Stomach smooth muscle (tissue), 2 donors: Measurements from ENCODE around the gene RIMS1.

Source experiments
- H3K27ac ChIP-seq: one replicate; pipeline ENCODE4 v1.7.0; 2013; ENCODE audit warnings: mild to moderate bottlenecking, low read length, inconsistent platforms
- H3K27me3 ChIP-seq, 2 donors: one replicate each; pipeline ENCODE4 v1.7.0; 2013; ENCODE audit warnings: low read length in 2 of 2; ENCODE audit not compliant: insufficient read depth in 2 of 2, control insufficient read depth in 1 of 2
- H3K36me3 ChIP-seq, 2 donors: one replicate each; pipeline ENCODE4 v1.7.0; 2013; ENCODE audit warnings: low read length in 2 of 2; ENCODE audit not compliant: control insufficient read depth in 2 of 2, insufficient read depth in 2 of 2
- H3K4me1 ChIP-seq: one replicate; pipeline ENCODE4 v1.7.0; 2013; ENCODE audit warnings: low read length; ENCODE audit not compliant: control insufficient read depth, insufficient read depth
- H3K4me3 ChIP-seq, 2 donors: one replicate each; pipeline ENCODE4 v1.7.0; 2013; ENCODE audit warnings: low read length in 2 of 2
- H3K9ac ChIP-seq, 2 donors: one replicate each; pipeline ENCODE4 v1.7.0; 2013; ENCODE audit warnings: low read length in 2 of 2, mild to moderate bottlenecking in 1 of 2
- H3K9me3 ChIP-seq, 2 donors: one replicate each; pipeline ENCODE4 v1.7.0; 2013; ENCODE audit warnings: low read length in 2 of 2; ENCODE audit not compliant: control insufficient read depth in 2 of 2
- donor health status: healthy.
- donor health status: Pancreatic carcinoma.

Gene RIMS1

DNA sequence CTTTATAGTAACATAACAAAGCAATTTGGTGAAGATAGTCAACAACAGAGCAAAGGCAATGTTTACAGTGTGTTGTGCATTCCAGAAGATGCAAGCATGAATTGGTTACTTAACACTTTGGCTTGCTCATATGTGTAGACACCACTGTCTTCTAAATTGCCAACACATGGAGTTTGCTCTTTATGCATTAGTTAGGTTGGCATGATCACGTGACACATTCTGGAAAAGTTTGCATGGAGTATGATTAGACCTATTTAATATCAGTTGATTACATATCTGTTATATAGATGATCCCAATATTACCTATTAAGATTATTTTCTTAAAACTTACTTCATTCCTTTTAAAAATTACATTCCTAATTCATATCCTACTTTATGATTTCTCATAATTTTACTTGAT is 197.6 kb downstream of the RIMS1 start:
- Histone ChIP-seq H3K4me3 (no peak overlapping the region), H3K9ac (no peak overlapping the region), H3K36me3 (no peaks in the 10 kb centered on the region), H3K27me3 (no peaks in the 10 kb centered on the region), H3K27ac (no peak overlapping the region), H3K9me3 (no peaks in the 10 kb centered on the region), H3K4me1 (no peaks in the 10 kb centered on the region)

DNA sequence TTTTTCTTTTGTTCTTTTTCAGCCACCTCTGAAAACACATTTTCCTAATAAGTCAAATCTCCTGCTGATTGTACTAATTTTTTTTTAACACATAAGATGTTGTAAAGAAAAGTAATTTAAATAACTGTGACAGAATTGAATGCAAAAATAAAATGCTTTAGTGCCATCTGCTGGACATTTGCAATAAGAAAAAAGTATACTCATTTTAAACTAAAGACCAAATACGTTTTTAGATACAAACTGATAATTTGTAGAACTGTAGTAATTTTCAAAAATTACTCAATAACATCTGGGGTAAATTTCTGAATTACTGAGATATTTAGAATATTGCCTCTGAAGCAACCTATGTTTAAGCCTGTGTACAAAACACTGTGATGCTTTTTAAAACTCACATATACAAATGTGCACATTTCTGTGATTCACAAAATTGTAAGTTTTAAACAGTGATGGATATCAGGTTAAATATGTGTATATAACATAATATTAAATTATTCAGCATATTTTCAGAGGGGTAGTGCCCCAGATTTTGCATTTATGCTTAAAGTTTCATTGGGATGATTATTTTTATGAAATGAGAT is 198.7 kb downstream of the RIMS1 start:
- H3K9me3 ChIP-seq, result no peaks in the 10 kb centered on the region
- no peaks in the 10 kb centered on the region for H3K27me3 ChIP-seq
- H3K4me3 ChIP-seq, result no peak overlapping the region
- H3K4me1 ChIP-seq, result no peaks in the 10 kb centered on the region
- H3K27ac ChIP-seq, result no peak overlapping the region
- H3K36me3 ChIP-seq, result no peaks in the 10 kb centered on the region
- H3K9ac ChIP-seq, result no peak overlapping the region

DNA sequence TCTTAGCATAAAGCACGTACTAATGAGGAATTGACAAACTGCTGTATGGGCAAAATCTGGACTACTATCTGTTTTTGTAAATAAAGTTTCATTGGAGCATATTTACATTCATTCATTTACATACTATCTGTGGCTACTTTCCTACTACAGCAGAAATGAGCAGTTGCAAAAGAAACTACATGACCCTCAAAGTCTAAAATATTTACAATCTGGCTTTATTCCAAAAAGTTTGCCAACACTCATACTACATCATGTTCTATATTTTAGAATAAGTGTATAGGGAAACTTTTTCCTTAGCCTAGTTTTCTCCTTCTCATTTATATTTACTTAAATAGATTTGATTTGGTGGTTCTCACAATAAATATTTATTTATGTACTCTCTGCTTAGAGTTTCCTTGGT is 208.2 kb downstream of the RIMS1 start:
- no peak overlapping the region for H3K4me3 ChIP-seq
- no peak overlapping the region for H3K27ac ChIP-seq

DNA sequence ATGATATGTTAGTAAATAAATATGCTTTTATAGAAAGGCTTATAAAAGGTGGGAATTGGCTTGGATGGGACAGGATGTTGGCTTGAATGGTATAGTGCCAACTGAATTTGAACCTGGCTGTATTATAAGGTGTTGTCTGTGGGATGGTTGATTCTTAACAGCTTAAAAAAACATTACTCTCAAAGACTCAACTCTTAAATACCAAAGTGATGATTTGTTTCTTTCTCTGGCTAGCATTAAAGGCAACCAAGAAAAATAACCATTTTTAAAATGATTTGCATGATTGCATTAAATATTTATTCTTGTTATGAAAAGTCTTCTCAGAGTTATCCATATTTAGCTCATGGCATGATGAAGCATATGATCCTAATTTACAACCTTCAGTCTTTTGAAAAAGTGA is 216.2 kb downstream of the RIMS1 start:
- H3K27ac ChIP-seq, result no peak overlapping the region
- no peaks in the 10 kb centered on the region for H3K9me3 ChIP-seq
- no peaks in the 10 kb centered on the region for H3K27me3 ChIP-seq
- no peaks in the 10 kb centered on the region for H3K4me1 ChIP-seq
- H3K4me3 ChIP-seq, result no peak overlapping the region
- no peaks in the 10 kb centered on the region for H3K36me3 ChIP-seq
- no peak overlapping the region for H3K9ac ChIP-seq

More for the DNA sequence above, 208.2 kb downstream of the RIMS1 start:
- Histone ChIP-seq H3K9ac (no peak overlapping the region), H3K9me3 (peaks cover 0 to 3% of the 10 kb centered on the region in 2 donors), H3K4me1 (no peaks in the 10 kb centered on the region), H3K27me3 (no peaks in the 10 kb centered on the region), H3K36me3 (no peaks in the 10 kb centered on the region)

DNA sequence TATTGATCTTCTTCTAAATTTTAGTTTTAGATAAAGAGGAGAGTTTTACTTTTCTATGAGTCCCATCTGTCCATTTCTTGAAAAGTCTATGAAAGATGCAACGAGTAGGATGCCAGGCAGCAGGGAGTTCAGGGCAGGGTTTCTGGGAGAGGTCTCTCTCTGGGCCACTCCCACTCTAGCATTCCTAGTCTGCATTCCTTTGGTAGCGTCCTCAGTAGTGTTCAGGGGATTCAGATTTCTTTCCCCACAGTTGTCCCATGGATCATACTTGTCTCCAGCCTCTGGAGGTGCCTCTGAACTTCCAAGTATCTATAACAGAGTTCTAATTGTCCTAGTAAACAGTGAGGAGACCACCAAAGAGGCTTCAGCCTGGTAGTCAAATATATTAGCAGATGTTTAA is 225.3 kb downstream of the RIMS1 start:
- Histone ChIP-seq H3K27ac (no peak overlapping the region), H3K9me3 (no peaks in the 10 kb centered on the region)

GRCh38 chr6:72130327-72130726 is 244.0 kb downstream of the RIMS1 start:
- H3K9ac ChIP-seq, result no peak overlapping the region
- no peak overlapping the region for H3K27ac ChIP-seq
- no peaks in the 10 kb centered on the region for H3K27me3 ChIP-seq
- no peaks in the 10 kb centered on the region for H3K36me3 ChIP-seq
- no peaks in the 10 kb centered on the region for H3K4me1 ChIP-seq
- no peak overlapping the region for H3K4me3 ChIP-seq
- no peaks in the 10 kb centered on the region for H3K9me3 ChIP-seq

More for the DNA sequence above, 225.3 kb downstream of the RIMS1 start:
- Histone ChIP-seq H3K27me3 (no peaks in the 10 kb centered on the region), H3K4me1 (no peaks in the 10 kb centered on the region), H3K4me3 (no peak overlapping the region), H3K36me3 (no peaks in the 10 kb centered on the region), H3K9ac (no peak overlapping the region)

DNA sequence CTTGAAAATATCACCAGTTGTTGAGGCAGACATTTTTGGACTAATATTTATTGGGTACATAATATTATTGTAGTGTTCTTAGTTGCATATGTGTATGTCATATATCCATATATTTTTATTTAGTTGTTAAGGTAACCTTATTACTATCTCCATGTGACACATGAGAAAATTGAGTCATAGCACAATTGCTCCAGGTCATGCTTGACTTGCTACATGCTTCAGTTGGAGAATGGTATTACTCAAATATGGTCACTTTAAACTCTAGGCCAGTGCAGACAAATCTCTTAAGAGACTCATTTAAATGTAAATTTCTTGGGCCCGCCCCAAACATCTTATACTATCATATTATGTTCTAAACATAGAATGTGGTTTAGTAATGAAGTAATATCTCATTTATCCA is 246.1 kb downstream of the RIMS1 start:
- H3K27ac ChIP-seq, result no peak overlapping the region
- no peaks in the 10 kb centered on the region for H3K27me3 ChIP-seq
- H3K9ac ChIP-seq, result no peak overlapping the region
- H3K36me3 ChIP-seq, result no peaks in the 10 kb centered on the region
- no peak overlapping the region for H3K4me3 ChIP-seq
- no peaks in the 10 kb centered on the region for H3K9me3 ChIP-seq
- no peaks in the 10 kb centered on the region for H3K4me1 ChIP-seq

DNA sequence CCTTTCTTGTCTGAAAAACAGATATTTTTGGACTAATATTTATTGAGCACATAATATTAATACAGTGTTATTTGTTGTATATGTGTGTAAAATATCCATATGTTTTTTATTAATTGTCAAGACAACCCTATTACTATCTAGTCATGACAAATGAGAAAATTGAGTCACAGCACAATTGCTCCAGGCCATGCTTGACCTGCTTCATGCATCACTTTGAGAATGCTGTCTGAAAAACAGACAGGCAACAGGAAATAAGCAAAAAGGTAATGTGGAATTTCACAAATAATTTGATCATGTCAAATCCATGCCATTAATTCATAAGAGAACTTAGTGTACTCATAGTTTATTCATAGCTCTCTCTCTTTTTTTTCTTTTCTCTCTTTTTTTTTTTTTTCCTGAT is 246.5 kb downstream of the RIMS1 start:
- H3K4me1 ChIP-seq, result no peaks in the 10 kb centered on the region
- no peak overlapping the region for H3K9ac ChIP-seq
- no peak overlapping the region for H3K27ac ChIP-seq
- H3K4me3 ChIP-seq, result no peak overlapping the region
- no peaks in the 10 kb centered on the region for H3K9me3 ChIP-seq
- H3K36me3 ChIP-seq, result no peaks in the 10 kb centered on the region
- no peaks in the 10 kb centered on the region for H3K27me3 ChIP-seq

GRCh38 chr6:72133324-72133723 is 247.0 kb downstream of the RIMS1 start:
- H3K9ac ChIP-seq, result no peak overlapping the region
- H3K36me3 ChIP-seq, result no peaks in the 10 kb centered on the region
- no peaks in the 10 kb centered on the region for H3K9me3 ChIP-seq
- H3K27me3 ChIP-seq, result no peaks in the 10 kb centered on the region
- H3K27ac ChIP-seq, result no peak overlapping the region
- no peak overlapping the region for H3K4me3 ChIP-seq
- no peaks in the 10 kb centered on the region for H3K4me1 ChIP-seq

GRCh38 chr6:72140795-72141194 is 254.4 kb downstream of the RIMS1 start:
- Histone ChIP-seq H3K4me1 (no peaks in the 10 kb centered on the region), H3K27me3 (no peaks in the 10 kb centered on the region), H3K9ac (no peak overlapping the region), H3K9me3 (no peaks in the 10 kb centered on the region), H3K27ac (no peak overlapping the region), H3K36me3 (no peaks in the 10 kb centered on the region), H3K4me3 (no peak overlapping the region)

DNA sequence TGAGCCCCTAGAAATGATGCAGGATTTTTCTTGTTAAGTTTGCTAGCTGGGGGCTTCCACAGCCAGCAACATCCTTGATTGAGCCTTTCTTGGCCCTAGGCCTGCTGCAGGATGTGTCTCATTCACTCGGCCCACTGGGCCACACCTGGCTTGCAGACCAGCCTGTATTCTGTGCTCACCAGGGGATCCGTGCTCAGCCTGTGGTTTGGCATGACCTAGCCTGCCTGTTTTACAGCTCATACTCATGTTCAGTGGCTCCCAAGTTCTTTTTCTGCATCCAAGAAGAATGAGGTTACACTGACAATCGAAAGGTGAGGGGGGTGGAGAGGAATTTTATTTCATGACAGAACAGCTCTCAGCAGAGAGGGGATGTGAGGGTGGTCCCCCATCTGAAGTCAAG is 263.4 kb downstream of the RIMS1 start:
- no peak overlapping the region for H3K9ac ChIP-seq
- no peak overlapping the region for H3K4me3 ChIP-seq
- no peaks in the 10 kb centered on the region for H3K27me3 ChIP-seq
- no peaks in the 10 kb centered on the region for H3K36me3 ChIP-seq
- peaks cover 0 to 5% of the 10 kb centered on the region in 2 donors for H3K9me3 ChIP-seq
- H3K4me1 ChIP-seq, result no peaks in the 10 kb centered on the region
- no peak overlapping the region for H3K27ac ChIP-seq
